ENCODE measurements around the gene FAM149B1.
"Not testable (repeated sequence)": the region's sequence is repeated elsewhere in the genome, so short reads cannot be mapped to it uniquely, and the experiment has no call there.

The FAM149B1 gene

DNA sequence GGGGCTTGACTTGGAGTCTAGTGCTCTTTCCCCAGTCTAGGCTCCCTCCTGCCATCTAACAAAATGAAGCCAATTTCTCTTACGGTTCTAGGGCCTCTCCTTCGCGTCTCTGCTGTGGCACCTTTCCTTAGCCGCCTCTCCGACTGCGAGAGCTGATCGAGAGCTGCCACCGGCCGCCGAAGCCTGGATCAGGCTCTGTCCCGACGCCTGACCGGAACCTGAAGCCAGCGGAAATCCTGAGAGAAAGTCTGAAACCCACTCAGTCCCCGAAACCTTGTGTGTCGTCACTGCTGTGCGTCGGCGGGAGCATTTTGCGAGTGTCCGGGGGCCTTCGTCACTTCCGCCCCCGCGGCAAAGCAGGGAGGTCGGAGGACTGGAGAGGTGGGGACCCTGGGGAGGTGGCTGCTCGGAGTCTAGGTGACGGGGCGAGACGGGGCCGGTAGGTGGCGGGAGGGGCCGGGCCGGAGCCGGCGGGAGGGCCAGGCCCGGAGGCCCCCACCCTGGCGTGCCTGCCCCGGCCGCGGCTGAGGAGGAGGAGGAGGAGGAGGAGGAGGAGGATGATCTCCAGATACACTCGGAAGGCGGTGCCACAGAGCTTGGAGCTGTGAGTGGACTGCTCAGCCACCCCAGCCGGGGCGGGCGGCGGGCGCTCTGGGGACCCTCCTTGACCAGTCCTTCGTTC is at the start of gene FAM149B1, which contains the start of gene ECD:
Gene FAM149B1, plus strand, starts transcription at position 337 of the 682 bp plus-strand sequence. Its CDS starts 221 bp downstream, at position 558.
Gene ECD, minus strand, starts transcription at position 226 of the 682 bp plus-strand sequence. CDS start 4,071 bp downstream, outside the sequence.
- peak; percentile 96 to 97 for DNase-seq

DNA sequence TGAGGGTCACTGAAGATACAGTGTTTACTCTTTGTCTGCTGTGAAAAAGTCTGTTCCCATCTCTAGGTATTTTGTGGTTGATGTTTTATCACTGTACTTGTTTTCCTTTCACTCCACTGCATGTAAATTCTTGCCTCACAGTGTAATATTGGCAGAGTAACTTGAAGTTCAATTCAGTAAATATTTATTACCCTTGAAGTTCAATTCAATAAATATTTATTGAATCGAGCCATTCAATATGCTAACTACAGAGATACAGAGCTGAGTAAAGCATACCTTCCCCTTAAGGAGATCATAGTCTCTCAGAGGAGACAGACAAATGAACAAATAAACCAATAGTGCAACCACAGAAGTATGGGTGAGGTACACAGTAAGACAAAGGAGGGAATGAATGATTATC is 48.5 kb upstream of the FAM149B1 start:
- DNase-seq, result no peak

DNA sequence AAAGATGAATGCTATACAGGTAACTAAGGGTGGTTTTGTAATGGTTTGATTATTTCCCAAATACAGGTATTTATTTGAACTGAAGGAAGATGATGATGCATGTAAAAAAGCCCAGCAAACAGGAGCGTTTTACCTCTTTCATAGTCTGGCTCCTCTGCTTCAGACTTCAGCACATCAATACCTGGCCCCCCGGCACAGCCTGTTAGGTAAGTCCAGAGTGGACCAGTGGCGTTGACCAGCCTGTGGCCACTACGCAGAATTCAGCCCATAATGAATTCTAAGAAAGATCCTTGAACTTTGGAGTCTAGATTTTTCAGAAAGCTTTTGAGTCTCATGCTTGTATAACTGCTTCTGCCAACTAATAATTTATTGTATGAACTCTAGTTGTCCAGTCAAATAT is 48.0 kb upstream of the FAM149B1 start:
- no peak for DNase-seq

DNA sequence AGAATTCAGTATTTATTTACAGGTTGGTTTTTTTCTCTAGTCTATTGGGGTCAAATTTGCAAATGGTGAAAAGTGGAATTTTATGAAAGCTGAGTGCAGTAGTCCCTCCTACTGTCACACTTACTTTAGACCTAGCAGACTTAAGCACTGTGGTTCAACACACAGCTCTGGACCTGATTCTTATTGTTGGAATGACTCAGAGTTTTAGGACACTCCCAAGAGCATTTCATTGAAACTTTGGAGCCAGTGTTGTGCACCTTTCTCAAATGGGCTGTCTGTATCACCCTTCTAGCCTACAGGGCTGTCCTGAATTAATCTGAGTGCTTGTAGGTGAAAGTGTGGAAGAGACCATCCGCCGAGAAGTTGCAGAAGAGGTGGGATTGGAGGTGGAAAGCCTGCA is 41.6 kb upstream of the FAM149B1 start:
- DNase-seq, result no peak

DNA sequence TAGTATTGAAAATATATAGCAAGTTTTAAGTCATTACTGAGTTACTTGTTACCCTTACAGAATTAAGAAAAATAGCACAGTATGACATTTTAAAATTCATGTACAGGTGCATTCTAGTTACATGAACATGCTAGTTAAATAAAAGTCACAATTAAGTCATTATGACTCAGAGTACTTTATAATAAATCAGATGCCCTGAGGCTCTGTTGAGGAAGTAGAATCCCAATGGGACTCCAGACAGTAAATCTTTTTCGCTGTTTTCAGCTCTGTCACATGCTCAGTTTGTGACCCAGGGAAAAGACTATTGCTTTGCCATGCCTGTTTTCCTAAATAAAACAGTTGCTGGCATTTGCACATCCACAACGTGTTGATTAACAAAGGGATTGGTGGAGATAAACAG is 36.6 kb upstream of the FAM149B1 start:
- DNase-seq, result no peak

DNA sequence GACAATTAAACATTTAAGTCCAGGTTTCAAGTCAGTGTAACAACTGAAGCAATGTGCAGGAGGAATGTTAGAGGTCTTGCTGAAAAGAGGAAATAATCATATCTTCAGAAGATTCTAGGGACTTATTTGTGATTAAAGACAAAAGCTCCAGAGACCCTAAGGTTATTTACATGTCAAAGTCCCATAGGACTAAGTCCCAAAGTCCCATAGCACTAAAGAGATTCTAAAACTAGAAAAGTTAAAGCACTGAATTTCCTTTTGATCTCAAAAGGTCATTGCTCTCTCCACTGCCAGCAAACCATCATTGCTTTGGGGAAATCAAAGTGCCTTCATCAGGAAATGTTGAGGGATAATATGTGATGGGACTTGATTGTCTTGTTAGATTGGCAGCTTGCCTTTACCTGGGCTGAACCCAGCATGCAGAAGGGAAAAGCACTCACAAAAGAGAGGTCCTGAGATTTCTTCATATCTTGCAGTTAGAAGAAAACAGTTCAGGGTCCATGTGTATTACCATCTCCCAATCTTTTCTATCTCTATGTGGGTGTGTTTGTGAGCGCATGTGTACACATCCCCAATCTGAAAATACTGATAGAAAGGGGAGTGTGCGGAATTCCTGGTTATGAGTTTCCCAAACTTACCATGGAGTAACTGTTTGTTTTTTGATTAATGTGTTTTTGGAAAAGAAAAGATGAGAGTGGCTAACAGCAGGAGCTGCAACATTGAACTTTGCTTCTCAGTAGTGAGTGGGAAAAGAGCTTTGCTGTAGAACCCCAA is 35.8 kb upstream of the FAM149B1 start:
- DNase-seq, result no peak

DNA sequence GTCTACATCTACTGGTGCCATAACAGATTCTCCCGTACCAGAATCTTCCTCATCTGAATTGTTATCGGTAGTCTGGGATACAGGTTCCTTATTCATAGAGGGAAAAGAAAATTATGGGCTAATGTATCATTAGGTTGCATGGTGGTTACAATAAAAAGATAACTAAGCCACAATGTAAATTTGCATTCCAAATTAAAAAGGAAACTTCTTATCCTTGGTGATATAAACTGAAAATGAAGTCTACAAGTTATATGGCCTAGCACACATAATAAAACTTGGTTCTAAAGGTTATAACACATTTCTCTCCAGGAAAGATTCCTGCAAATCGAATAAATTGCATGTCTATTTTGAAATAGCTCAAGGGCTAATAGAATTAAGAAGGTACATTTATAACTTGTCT is 33.2 kb upstream of the FAM149B1 start:
- DNase-seq, result no peak

DNA sequence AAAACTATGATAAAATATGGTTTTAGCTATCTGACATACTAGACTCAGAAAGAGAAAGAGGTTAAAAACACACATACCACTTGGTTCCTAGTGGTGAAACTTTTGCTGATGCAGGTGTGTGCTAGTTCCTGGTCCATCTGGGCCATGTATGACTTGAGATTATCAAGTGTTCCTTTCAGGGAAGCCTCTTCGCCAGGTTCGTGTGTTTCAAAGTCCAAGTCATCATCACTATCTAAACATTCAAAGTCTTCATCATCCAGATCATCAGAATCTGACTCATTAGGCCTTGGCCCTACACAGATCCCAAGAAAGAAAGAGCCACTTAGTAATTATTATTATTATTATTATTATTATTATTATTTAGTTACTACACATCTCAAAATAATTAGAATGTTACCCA is 31.3 kb upstream of the FAM149B1 start:
- DNase-seq, result no peak

DNA sequence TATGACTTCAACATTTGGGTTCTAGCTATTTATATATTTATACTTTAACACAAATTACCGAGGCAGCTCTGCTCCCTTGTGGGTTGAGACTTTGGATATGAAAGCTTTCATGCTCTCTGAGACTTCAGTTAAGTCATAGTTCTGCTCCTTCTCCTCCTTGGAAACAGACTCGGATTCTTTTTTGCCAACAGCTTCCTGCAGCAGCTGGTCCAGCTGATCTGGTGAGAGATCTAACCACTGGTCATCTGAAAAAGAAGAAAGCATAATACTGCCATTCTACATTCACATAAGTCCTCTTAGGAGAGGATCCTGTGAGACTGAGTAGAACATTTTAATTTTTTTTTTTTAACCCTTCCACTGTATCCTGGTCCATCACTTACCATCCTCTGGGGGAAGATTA is 28.7 kb upstream of the FAM149B1 start:
- DNase-seq, result no peak

DNA sequence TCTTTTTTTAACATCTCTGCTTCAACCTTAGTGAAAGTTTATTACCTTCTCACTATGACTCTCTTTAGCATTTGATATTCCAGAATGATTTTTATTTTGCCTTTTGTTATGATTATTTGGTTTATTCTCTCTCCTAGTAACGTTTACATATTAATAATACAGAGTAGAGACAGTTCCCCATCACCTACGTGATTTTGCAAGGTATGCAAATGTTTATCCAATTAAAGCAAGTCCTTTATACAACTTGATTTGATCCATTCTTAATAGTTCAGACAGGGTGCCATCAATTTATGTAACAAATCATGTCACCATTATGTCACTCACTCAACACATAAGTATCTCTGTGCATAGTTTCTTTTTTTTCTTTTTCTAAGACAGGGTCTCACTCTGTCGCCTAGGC is 26.3 kb upstream of the FAM149B1 start:
- DNase-seq, result no peak

DNA sequence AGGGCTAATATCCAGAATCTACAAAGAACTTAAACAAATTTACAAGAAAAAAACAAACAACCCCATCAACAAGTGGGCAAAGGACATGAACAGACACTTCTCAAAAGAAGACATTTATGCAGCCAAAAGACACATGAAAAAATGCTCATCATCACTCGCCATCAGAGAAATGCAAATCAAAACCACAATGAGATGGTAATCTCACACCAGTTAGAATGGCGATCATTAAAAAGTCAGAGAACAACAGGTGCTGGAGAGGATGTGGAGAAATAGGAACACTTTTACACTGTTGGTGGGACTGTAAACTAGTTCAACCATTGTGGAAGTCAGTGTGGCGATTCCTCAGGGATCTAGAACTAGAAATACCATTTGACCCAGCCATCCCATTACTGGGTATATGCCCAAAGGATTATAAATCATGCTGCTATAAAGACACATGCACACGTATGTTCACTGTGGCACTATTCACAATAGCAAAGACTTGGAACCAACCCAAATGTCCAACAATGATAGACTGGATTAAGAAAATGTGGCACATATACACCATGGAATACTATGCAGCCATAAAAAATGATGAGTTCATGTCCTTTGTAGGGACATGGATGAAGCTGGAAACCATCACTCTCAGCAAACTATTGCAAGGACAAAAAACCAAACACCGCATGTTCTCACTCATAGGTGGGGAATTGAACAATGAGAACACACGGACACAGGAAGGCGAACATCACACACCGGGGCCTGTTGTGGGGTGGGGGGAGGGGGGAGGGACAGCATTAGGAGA is 17.1 kb upstream of the FAM149B1 start:
- not testable (repeated sequence) for DNase-seq

DNA sequence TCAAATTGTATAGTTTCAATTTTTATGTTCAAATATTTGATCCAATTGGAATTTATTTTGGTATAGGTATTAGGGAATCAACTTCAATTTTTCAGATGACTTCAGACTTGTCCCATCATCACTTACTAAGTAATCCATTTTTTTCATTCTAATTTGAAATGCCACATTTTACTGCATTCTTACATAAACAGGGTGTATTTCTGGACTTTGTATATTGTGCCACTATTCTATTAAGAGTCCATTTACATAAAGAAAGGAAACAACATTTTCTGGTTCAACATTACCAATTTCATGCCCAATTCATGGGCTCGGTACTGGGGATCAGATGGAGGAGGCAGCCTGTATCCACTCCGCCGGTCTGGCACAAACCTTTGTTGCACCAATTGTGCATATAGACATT is 15.9 kb upstream of the FAM149B1 start:
- no peak for DNase-seq

DNA sequence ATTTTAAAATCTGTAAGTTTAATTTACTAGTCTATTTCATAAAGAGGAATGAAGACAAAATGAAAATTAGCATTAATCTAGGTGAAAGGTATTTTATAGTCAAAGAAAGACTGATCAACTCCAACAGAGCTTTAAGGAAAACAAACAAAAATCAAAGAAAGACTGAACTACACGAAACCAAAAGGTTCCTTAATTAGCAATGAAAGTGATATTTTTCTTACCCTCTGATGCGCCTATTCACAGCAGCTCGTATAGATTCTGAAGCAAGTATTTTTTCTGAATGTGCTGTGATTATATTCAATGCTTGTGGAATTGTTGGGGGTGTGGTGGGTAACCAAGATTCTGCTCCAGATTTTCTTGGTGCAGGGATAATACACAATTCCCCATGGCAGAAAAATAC is 11.9 kb upstream of the FAM149B1 start:
- DNase-seq, result no peak

DNA sequence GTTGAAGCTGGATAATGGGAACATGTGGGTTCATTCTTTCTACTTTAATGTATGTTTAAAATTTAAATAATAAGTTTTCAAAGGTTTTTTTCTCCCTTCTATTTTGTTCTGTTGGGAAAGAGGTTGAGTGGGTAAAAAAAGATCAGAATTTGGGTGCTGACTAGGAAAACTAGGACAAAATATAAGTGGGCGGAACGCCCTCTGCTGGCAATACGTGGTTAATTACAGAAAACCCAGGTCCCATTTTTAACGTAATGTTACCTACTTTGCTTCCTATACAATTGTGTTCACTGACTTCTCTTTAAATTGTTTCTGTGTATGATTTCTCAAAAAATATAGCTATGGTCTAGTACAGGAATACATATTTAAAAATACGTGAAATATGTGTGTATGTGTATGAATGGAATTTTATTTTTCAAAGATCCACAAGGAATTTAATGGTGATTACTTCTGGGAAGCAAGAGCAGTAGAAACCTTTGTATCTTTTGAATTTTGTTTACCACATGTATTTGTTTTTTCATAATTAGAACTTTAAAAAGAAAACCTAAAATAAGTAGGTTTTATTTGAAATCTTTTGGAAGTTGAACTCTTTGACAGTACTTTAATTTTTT is 8.8 kb upstream of the FAM149B1 start:
- DNase-seq, result peak; percentile 54 to 64

DNA sequence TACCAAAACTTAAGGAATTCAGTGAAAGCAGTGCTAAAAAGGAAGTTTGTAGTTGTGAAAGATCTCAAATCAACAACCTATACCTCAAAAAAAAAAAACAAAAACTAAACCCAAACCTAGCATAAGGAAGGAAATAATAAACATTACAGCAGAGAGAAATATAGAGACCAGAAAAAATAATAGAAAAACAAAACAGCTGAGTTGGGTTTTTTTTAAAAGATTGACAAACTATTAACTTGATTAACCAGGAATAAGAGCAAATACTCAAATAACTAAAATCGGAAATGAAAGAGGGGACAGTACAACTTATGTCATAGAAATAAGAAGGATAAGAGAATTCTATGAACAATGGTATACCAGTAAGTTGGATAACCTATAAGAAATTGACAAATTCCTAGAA is 6.8 kb upstream of the FAM149B1 start:
- DNase-seq, result no peak

DNA sequence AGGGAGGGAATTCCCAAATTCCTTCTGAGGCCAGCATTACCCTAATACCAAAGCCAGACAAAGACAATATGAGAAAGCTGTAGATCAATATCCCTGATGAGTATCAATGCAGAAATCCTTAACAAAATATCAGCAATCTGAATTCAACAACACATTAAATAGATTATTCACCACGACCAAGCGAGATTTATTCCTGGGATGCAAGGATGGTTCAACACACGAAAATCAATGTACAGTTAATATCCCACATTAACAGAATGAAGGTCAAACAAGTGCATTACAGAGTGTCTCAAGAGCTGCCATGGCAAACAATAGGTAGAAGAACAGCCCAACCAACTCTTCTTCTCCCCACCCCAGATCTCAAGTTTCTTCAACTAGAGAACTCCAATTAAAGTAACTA is 6.3 kb upstream of the FAM149B1 start:
- DNase-seq, result no peak

DNA sequence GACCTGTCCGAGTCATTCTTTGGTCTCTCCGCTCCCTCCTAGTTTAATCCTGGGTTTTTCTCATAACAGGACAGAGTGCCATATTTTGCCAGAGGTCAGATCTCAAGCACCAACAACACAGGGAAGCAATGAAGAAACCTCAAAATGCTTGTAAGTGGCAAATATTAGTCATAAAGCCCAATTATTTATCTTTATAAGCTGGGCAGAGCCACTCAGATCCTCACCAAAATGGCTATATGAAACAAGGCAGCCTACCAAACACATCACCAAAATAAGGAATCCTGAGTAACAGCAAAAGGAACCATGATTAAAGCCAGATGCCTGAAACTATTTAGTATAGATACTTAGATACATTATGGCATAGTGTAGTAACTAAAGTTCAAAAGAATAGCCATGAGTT is 4.8 kb upstream of the FAM149B1 start:
- DNase-seq, result no peak

DNA sequence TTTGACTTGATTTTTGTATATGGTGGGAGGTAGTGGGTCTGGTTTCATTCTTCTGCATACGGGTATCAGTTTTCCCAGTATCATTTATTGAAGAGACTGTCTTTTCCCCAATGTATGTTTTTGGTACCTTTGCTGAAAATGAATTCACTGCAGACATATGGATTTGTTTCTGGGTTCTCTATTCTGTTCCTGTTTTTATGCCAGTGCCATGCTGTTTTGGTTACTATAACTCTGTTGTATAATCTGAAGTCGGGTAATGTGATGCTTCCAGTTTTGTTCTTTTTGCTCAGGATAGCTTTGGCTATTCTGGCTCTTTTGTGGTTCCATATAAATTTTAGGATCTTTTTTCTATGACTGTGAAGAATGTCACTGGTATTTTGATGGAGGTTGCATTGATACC is 947 bp upstream of the FAM149B1 start:
- DNase-seq, result no peak

DNA sequence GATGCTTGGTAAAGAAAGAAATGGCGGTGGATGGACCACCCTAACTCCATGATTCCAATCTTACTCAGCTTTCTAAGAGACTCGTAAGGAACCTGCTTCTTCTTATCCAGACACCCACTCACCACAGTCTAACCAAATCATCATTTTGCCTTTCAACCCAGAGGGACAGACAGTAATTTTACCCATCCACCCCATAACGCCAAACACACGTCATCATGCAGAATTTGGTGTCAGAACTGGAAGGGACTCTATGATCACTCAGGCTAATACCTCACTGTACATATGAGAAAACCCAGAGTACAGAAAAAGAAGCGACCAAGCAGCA is 499 bp upstream of the FAM149B1 start:
- DNase-seq, result no peak

DNA sequence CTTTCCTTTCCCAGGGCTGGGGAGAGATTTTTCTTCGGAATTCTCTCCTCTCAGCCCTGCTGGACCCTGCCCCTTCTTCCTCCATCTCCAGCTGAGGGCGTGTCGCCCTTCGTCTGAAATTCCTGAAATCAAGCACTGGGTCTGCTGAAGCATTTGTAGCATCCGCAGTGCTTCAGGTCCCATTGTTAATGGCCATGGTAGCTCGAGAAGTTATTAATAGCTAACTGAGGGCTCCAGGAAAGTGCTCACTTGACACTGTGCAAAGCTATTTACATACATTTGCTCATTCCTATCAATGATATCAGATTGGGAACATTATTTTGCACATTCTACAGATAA is 515 bp downstream of the FAM149B1 start:
- no peak for DNase-seq

DNA sequence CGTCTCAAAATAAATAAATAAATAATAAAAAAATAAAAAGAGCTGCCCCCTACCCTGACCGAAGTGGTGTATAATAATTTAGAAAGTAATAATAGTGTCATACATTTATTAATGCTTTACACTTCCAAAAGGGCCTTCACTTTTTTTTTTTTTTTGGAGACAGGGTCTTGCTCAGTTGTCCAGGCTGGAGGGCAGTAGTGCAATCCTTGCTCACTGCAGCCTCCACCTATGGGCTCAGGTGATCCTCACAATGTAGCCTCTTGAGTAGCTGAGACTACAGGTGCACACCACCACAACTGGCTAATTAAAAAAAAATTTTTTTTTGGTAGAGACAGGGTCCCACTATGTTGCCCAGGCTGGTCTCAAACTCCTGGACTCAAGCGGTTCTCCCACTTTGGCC is 1.4 kb downstream of the FAM149B1 start:
- DNase-seq, result no peak

DNA sequence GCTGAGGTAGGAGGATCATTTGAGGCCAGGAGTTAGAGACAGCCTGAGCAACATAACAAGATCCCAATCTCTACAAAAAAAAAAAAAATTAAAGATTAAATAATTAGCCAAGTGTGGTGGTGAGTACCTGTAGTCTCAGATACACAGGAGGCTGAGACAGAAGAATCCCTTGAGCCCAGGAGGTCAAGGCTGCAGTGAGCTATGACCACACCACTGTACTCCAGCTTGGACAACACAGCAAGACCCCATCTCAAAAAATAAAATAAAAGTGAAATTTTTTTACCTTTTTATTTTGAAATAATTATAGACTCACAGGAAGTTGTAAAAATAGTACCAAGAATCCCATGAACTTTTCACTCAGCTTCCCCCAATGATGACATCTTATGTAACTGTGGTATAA is 4.9 kb downstream of the FAM149B1 start:
- no peak for DNase-seq

DNA sequence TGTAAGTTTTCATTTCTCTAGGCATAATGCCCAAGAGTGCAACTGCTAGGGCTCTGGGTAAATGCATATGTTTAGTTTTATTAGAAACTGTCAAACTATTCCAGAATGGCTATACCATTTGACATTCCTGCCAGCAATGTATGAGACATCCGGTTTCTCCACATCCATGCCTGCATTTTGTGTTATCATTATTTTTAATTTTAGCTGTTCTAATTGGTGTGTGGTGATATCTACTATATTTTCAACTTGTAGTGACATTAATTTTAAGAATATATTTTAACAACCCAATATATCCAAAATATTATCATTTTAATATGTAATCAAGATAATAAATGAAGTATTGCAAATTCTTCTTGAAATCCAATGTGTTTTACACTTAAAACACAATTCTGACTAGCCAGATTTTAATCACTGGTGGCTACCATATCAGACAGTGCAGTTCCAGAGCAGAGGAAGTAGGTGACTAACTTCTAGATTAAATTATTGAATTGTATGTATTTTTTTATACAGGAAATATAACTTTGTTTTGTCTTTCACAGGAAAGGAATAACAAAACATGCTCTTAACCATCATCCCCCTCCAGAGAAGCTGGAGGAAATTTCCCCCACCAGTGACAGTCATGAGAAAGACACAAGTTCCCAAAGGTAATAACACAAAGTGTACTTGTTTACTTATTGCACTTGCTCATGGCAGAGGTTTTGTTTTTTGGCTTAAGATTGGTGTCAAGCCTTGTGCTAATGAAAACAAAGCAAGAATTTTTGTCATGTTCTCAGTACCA is 6.4 kb downstream of the FAM149B1 start:
- no peak for DNase-seq
